D341Med (cell line): ENCODE results near the gene GALK2.
"Not testable (repeated sequence)": the region's sequence is repeated elsewhere in the genome, so short reads cannot be mapped to it uniquely, and the experiment has no call there.

Experiments used
- DNase-seq: peaks from one replicate; pipeline ENCODE4 v3.0.0; 2012; ENCODE audit warnings: low spot score

Gene GALK2

GRCh38 chr15:49223536-49224274 lies 53.7 kb downstream of the GALK2 start:
- DNase-seq, result no peak

- peak; percentile 74 for DNase-seq
These were observed 55.7 kb downstream of the GALK2 start for GRCh38 chr15:49225572-49226281.

GRCh38 chr15:49227602-49228001 lies 57.6 kb downstream of the GALK2 start:
- DNase-seq, result no peak

- DNase-seq, result no peak
These were observed 59.9 kb downstream of the GALK2 start for GRCh38 chr15:49229922-49230321.

GRCh38 chr15:49232236-49232806 lies 62.3 kb downstream of the GALK2 start:
- no peak for DNase-seq

GRCh38 chr15:49235446-49236124 lies 65.5 kb downstream of the GALK2 start:
- peak; percentile 57 for DNase-seq

GRCh38 chr15:49236869-49237268 lies 66.8 kb downstream of the GALK2 start:
- no peak for DNase-seq

GRCh38 chr15:49238342-49238741 lies 68.3 kb downstream of the GALK2 start:
- DNase-seq, result no peak

- DNase-seq, result no peak
These were observed 69.1 kb downstream of the GALK2 start for GRCh38 chr15:49239105-49239504.

GRCh38 chr15:49242820-49243219 lies 72.8 kb downstream of the GALK2 start:
- DNase-seq, result no peak

- DNase-seq, result no peak
These were observed 77.6 kb downstream of the GALK2 start for GRCh38 chr15:49247556-49248110.

- DNase-seq, result no peak
These were observed 78.2 kb downstream of the GALK2 start for GRCh38 chr15:49248291-49248690.

GRCh38 chr15:49255966-49256759 lies 86.1 kb downstream of the GALK2 start:
- DNase-seq, result no peak

- DNase-seq, result not testable (repeated sequence)
These were observed 95.1 kb downstream of the GALK2 start for GRCh38 chr15:49265117-49265516.

GRCh38 chr15:49265911-49266310 lies 95.9 kb downstream of the GALK2 start:
- no peak for DNase-seq

- no peak for DNase-seq
These were observed 100.7 kb downstream of the GALK2 start for GRCh38 chr15:49270541-49271421.

GRCh38 chr15:49273734-49274318 lies 103.8 kb downstream of the GALK2 start:
- DNase-seq, result no peak

- DNase-seq, result no peak
These were observed 108.7 kb downstream of the GALK2 start for GRCh38 chr15:49278751-49279150.

- DNase-seq, result no peak
These were observed 109.7 kb downstream of the GALK2 start for GRCh38 chr15:49279521-49280456.
